SKM-1 (cell line): Measurements from ENCODE around the gene PPP1R16B.
A peak's percentile ranks its signal among the peaks of the same experiment; 100 is the strongest.

Experiments
- DNase-seq: peaks from one replicate; lab custom pipeline; 2025; ENCODE audit not compliant: unreplicated experiment; lab: John Stamatoyannopoulos, UW

The PPP1R16B gene

DNA sequence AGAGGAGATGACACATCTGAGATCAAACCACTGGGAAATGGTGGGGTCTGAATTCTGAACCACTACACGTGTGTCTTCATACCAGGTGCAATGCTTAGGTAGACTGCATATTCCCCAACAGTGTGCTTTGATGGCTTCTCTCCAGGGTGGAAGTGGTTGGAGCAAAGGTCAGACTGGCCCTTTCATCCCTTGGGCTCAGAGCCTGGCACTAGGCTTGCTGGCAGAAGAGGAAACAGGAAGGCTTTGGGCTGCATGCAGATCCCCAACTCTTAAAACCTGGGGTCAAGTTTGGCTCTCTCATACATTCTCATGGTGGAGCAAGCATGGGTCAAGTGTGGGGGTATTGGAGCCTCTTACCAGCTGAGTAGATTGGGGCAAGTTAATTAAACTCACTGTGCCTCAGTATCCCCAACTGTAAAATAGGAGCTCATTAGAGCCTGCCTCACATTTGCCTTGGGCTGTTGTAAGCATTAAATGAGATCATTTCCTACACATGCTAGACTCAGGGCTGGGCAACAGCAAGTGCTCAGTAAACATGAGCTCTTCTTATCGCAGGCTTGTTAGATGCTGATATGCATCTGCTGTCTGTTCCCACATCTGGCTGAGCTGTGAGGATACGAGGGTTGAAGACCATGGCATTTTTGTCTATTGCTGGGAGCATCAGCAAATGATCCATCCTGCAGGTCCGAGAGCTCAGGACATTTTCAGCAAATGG lies 69.1 kb downstream of the PPP1R16B start:
- no peak for DNase-seq

GRCh38 chr20:38875175-38875993 lies 69.9 kb downstream of the PPP1R16B start:
- DNase-seq: no peak

GRCh38 chr20:38877483-38877882 lies 72.0 kb downstream of the PPP1R16B start:
- DNase-seq: no peak

DNA sequence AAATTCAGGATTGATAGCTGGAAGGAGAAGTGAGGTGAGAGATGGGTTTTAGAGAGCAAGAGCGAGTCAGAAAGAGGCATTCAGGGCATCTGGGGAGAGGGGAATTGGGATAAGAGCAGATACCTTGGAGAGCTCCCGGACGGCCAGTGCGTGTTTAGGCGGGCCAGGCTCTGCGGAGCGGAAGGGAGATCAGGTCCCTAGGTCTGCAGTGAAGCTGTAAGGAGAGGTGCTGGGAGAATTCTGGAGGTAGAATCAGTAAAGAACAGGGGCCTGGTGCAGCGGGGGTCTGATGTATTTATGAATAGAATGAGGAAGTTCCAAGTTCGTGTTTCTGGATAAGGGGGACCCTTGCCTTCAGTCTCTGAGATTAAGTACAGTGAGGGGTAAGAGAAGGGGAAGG lies 73.4 kb downstream of the PPP1R16B start:
- no peak for DNase-seq

DNA sequence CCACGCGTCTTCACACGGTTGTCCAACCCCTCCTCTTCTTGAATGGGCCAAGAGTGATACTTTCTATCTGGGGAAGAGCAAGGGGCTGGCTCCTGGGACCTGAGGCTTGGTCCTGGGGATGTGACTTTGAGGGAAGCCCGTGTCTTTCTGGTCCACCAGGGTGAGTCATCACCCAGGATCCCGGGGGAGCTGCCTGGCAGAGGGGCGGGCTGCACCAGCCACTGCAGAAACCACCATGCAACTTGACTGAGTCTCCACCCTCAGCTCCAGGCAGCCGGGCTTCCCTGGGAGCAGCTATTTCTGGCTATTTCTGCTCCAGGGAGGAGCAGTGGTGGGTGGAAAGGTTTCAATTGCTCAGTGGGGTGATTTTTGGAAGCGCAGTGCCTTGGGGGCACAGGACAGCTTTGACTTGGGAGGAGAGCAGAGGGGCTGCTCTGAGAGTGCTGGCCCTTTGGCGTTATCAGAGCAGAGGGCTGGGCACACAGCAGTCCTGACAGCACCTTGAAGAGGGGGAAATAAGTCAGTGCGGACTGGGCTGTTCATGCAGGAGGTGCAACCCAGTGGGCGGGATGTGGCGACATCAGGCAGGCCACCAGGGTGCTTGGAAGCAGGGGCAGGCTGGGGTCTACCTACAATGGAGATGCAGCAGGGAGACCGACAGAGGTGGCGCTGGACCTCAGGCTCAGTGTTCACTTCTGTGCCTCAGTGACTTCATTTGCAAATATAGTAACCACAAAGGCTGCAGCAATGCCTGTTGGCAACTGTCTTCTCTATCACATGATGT lies 75.6 kb downstream of the PPP1R16B start:
- DNase-seq: no peak

GRCh38 chr20:38881806-38882440 lies 76.4 kb downstream of the PPP1R16B start:
- no peak for DNase-seq

DNA sequence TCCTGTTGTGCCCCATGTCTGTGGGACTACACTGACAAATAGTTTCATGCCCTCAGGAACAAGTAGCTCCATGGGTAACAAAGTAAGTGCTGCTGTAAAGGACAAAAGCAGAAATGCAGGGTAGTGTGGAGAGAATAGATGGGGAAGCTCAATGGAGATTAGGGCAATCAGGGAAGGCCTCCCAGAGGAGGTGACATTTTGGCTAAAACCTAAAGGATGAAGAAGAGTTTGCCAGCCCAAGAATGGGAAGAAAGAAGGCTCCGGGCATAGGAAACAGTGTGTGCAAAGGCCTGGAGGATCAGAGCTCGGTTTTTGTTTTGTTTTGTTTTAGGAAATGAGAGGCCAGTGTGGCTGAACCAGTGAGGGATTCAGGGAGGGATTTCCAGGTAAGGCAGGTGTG lies 77.1 kb downstream of the PPP1R16B start:
- no peak for DNase-seq

DNA sequence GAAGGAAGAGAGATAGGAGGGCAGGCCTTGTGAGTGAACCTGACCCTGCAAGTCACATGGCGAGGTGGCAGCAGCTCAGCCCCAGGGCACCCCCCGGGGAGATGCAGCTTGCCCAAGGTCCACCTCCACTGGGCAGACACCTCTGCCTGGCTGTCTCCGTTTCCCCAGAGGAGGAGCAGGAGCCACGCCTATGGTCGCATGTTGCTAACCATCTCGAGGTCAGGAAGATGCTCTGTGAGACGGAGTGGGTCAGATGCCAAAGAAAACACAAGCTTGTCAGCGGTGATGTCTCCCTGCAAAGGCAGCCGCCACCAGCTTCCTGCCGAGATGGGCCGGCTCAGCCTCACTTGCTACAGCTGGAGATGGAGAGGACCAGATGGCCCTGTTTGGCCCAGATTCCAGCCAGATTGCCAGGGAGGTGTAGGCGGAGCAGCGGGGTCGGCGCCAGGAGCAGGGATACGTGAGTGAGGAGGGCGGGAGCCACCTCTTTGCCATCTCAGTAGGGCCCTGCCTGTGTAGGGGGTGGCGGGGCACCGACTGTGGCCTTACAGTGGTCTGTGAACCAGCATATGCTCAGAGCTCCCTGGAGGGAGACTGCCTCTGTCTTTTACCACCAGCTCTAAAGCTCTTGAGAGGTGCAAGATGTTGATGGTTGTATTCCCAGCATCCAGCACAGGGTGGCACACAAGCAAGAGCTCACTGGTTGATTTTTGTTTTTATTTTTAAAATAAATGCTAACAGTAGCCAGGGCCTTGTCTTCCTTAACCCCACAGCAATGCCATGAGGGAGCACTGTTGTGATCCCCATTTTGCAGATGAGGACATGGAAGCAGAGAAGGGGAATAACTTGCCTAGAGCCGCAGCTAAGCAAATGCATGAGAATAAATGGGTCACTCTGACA lies 77.8 kb downstream of the PPP1R16B start:
- DNase-seq: no peak

DNA sequence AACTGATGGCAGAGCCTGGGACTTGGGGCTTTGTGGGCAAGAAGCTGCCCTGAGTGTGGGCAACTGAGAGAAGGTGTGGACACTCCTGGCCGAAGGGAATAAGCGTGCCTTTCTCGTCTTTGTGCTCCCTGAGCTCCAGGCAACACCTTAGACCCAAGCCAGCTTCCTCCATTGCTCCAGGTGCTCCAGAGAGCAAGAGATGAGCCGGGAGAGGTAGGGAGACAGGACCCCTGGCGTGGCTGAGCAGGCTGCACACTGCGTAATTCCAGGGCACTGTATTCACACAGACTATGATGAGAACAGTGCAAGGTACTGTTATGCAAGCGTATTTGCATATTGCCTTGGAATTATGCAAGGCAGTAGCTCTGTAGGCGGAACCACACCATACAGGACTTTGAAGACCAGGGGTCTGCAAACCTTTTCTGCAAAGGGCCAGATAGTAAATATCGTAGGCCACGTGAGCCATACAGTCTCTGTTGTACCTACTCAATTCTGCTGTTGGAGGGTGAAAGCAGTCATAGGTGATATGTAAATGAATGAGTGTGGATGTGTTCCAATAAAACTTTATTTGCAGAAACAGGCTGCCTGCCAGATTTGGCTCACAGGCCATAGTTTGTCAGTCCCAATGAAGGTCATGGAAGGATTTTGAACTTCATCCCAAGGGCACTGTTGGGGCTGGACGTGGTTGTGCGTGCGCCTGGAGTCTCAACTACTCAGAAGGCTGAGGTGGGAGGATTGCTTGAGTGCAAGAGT lies 78.7 kb downstream of the PPP1R16B start:
- DNase-seq: no peak

- no peak for DNase-seq
These were observed 79.9 kb downstream of the PPP1R16B start for GRCh38 chr20:38885357-38885756.

DNA sequence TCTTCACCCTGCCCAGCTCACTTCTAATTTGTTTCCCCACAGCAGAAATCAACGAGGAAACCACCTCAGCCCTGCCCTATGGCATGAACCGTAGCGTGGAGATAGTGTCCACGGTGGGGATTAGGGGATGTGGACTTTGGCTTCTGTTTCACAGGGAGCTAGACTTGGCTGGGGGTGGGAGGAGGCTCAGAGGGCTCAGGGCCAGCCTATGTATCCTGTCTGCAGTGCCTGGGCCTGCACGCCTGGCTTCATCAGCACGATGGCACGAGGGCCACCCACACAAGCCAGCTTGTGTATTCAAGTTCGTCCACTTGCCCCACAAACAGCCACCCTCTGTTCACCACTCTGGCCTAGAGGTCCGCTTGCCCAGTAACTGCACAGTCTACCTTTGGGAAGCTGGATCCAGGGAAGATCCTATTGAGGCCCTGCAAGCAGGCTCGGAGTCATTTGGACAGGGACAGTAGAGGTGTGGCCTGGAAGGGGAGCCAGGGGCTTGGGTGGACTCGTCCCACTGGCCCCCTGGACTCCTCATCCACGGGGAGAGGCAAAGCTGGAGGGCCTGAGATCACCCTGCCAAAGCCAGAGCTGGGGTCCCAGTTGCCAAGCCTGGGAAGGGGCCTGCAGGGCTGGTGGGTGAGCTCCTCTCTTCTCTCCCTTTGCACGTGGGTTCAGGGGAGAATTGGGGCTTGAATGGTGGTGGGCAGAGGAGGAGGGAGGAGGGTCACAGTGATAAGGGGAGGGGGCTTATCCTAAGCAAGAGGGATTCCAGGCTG lies 82.7 kb downstream of the PPP1R16B start:
- DNase-seq: no peak

GRCh38 chr20:38889050-38889449 lies 83.6 kb downstream of the PPP1R16B start:
- no peak for DNase-seq

DNA sequence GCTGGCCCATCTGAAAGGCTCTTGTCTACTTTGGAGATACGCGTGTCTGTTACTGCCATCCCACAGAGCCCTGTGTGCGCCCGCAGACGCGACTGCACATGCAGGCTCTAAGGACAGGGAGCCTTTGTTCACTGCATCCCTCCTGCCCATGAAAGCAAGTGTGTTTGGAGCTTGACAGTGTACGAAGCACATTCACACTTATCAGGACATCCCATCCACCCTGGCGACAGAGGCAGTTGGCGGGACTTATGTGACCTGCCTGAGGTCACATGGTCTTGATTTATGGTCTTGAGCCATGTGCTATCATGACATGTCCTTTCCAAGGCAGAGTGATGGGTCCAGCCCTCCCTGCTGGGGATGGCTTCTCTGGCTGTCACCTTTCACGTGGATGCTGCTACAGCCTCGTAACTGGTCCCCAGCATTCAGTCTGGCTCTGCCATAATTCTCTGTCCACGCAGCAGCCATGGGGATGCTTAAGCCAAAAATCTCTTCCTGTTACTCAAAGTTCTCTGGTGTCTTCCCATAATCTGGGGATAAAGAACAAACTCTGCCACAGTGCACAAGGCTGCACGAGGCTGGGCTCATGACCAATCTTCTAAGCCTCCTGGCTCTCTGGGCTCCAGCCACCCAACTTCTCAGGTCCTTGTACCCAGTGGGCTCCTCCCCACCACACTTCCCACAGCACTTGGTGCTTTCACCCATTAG lies 84.4 kb downstream of the PPP1R16B start:
- DNase-seq: no peak

GRCh38 chr20:38890497-38890818 lies 85.0 kb downstream of the PPP1R16B start:
- DNase-seq: no peak

GRCh38 chr20:38892091-38892981 lies 86.8 kb downstream of the PPP1R16B start:
- peak; percentile 25 for DNase-seq

DNA sequence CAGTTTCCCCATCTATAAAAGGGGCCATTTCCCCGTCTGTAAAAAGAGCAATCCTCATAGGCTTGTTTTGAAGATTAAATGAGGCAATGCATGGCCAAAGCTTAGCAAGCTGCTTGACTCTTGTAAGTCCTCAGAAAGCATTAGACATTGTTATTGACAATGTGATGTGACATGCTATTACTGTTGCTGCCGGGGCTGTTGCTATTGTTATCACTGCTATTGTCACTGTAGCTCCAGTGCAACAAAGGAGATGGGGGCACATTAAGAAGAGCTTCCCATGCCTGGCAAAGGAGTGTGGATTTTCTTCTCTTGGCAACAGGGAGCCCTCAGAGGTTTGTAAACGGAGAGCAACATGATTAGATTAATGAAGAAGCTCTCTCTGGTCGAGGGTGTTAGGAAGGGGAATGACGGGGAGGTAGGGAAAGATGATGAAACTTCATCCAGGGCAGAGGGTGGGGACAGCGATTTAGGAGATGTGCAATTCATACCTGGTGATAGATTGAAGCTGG lies 87.6 kb downstream of the PPP1R16B start:
- DNase-seq: no peak

GRCh38 chr20:38893565-38894090 lies 88.1 kb downstream of the PPP1R16B start:
- peak; percentile 29 for DNase-seq
